Inflammatory macrophage treated with lipopolysaccharide for 1 hour (primary cell): ENCODE data around the gene LBP.
A peak's percentile ranks its signal among the peaks of the same experiment; 100 is the strongest.
"Not testable (repeated sequence)": the region's sequence is repeated elsewhere in the genome, so short reads cannot be mapped to it uniquely, and the experiment has no call there.

Experiments
- DNase-seq, 2 donors: peaks; one replicate each; pipeline ENCODE4 v3.0.0-alpha.2; 2020 to 2022

The LBP gene, protein sequence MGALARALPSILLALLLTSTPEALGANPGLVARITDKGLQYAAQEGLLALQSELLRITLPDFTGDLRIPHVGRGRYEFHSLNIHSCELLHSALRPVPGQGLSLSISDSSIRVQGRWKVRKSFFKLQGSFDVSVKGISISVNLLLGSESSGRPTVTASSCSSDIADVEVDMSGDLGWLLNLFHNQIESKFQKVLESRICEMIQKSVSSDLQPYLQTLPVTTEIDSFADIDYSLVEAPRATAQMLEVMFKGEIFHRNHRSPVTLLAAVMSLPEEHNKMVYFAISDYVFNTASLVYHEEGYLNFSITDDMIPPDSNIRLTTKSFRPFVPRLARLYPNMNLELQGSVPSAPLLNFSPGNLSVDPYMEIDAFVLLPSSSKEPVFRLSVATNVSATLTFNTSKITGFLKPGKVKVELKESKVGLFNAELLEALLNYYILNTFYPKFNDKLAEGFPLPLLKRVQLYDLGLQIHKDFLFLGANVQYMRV

DNA sequence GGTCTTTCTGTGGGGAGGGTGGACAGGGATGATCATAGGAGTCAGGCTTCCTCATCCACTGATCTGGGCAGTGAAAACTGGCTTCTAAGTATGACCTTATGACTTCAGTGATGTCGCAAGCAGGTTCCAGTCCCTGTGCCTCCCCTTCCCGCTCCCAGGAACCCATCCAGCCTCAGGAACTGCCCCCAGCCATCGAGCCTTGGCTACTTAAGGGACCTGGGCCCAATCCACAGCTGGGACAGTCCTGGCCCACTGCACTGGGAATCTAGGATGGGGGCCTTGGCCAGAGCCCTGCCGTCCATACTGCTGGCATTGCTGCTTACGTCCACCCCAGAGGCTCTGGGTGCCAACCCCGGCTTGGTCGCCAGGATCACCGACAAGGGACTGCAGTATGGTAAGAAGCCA lies at the start of gene LBP:
TSS of gene LBP (plus strand) at position 236 of the 405 bp plus-strand sequence. CDS start at position 271, 35 bp downstream.
- no peak for DNase-seq

DNA sequence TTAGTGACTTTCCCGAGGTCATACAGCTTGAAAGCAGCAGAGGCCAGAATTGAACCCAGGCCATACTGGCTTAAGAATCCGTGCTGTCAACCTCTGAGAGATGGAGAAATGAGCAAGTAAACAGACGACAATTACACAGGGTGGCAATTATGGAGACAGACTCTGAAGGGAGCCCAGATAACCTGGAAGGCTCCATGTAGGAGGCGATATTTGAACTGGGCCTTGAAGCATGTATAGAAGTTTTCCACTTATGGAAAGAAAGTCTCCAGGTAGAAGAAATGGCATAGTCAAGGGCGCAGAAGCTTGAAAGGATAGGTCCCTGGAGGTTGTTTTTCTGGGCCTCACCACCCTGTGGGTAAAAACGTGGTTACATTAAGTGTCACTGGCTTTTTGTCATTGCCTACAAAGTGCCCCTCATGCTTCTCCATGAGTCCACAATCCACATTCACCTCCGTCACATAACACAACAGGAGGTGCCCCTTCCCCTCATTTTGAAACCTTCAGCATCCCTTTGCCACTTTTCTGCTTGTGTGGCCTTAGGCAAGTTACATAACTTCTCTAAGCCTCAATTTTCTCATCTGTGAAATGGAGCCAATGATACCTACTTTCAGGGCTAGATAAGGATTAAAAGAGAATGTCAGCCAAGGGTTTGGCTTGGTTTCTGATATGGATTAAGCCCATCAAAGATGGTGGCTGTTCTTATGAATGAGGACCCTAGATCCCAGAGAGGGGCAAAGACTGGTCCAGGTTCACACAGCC lies 48.2 kb upstream of the LBP start:
- no peak for DNase-seq

DNA sequence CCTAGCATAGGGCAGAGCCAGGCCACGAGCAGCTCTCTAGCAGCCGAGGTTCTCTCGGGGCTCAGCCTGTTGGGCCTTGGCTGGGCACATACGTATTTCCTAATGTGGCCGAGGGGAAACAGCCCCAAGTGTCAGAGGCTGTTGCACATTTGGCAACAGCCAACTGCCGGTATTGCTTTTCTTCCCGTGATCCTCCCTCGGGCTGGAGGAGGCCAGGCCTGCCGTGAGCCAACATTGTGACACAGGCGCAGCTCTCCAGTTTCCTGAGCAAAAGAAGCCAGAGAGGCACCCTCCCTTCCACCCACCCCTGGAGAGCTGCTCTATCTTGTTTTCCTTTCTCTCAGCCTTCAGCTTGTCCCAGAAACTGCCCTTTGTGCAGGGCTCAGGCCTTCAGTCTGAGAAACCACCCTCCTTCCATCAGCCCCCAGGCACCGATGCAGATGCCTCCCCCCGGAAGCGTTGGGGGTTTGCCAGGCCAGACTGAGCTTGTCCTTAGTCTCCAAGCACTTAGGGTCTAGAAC lies 47.5 kb upstream of the LBP start:
- peak; percentile 81 to 90 for DNase-seq

DNA sequence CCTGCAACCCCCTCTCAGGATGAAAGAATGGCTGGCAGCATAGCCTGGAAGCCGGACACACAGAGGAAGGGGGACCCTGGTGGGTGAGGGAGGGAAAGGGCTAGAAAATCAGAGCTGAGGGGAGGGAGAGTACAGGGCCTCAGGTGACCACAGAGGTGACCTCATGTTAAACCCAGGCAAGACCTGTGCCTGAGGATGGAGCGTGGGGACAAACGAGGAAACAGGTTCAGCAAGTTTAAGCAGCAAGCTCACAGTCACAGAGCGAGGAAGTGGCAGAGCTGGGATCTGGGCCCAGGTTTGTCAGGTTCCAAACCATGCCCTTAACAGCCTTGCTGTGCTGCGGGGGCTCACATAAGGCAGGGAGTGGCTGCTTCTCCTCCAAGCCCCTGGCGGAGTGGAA lies 46.3 kb upstream of the LBP start:
- no peak for DNase-seq

DNA sequence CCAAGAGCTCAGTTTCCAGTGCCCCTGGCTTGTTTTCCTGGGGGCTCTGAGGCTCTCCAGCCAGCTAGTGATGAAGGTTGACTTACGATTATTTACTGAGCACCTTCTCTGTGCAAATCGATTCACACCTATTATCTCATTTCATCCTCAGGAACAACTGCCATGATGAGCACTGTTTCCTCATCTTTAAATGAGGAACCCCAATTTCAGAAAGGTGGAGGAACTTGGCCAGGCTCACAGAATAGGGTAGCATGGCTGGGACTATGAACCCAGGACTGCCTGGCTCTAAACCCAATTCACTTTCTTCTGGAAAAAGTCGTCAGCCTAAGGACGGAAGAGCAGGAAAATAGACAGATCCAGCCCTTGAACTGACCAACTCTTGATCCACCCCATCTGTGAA lies 45.8 kb upstream of the LBP start:
- DNase-seq, result no peak

DNA sequence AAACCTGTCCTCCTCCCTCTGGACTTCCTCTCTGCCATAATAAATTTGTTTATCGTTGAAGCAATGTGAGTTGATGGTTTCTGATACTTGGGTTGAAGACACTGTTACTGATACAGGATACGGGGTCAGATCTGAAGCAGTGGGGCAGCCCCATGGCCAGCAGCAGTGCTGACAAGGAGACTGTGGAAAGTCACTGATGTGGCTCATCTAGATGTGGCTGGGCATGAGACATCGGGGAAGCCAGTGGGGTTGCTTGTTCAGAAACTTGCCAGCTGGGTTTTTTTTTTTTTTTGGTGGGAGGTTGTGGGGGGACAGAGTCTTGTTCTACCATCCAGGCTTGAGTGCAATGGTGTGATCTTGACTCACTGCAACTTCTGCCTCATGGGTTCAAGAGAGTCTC lies 45.0 kb upstream of the LBP start:
- DNase-seq, result peak in 1 of 2 donors; percentile 44

DNA sequence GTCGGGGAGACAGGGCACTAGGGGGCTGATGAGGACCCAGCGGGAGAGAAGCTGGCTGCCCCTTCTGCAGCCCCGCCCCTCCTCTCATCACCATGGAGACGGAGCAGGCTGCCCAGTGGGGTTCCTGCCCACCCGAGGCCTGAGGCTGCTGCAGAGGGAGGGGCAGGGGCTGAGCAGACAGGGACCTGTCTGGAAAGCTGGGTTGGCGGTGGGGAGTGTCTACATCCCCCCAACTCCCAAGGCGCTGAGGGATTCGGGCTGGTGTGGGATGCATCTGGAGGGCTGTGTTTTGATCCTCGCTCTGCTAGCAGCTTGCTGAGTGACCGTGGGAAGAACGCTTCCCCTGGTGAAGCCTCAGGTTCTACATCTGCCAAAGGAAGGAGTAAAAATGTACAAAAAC lies 43.5 kb upstream of the LBP start:
- DNase-seq, result no peak

DNA sequence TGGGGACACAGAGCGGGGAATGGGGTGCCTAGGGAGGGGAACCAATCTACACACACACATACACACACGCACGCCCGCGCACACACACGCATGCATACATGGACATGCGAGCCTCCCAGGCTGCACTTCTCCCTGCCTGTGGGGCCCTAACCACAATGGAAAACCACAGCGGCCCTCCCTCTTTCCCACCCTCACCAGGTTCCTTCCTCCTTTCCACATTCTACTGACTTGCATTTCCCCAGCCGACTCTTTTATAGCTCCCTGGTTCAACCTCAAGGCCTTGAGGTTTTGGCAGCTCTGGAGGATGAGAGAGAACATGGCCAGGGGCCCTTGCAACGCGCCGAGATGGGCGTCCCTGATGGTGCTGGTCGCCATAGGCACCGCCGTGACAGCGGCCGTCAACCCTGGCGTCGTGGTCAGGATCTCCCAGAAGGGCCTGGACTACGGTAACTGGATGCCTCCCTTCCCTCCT lies 42.3 kb upstream of the LBP start, which contains the start of gene BPI:
TSS of gene BPI (plus strand) at position 249 of the 472 bp plus-strand sequence. CDS start at position 317, 68 bp downstream.
- DNase-seq, result peak; percentile 65 to 79

DNA sequence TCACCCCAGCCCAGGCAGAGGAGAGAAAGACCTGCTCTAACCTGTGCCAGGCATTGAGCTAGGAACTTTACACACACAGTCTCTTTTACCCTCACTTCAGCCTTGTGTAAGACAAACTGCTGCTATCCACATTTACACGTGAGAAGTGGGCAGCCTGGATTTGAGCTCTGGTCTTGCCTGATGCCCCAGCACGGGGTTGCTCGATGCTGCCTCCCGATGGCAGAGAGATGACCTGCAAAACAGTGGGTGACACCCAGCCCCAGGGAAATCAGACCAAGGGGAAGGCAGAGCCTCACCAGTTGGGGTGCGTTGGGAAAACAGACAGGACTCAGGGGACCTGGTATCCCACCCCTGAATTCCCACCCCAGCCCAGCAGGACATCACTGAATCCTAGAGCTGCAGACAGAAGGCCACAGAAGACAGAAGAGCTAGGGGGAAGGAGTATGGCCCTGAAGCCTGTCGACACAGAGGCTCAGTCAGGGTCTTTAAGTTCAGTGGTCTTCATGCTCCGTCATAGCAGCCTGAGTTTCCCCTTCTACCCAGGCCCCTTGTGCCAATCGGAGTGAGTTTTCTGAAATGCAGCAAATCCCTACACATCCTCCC lies 41.3 kb upstream of the LBP start:
- peak; percentile 63 to 82 for DNase-seq

DNA sequence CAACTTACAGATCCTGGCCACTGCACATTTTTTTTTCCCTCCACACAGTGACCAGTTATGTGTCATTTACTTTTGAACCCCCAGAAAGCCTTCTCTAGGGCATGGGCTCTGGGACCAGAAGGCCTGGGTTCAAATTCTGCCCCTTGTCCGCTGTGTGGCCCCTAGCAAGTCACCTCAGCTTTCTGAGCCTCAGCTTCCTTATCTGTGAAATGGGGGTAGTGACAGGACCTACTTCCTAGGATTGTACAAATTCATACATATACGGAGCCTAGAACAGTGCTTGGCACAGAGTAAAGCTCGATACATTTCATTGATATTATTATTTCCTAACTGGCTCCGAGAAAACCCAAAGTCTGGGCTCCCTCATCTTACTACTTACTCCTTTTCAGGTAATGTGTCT lies 40.7 kb upstream of the LBP start:
- DNase-seq, result no peak

DNA sequence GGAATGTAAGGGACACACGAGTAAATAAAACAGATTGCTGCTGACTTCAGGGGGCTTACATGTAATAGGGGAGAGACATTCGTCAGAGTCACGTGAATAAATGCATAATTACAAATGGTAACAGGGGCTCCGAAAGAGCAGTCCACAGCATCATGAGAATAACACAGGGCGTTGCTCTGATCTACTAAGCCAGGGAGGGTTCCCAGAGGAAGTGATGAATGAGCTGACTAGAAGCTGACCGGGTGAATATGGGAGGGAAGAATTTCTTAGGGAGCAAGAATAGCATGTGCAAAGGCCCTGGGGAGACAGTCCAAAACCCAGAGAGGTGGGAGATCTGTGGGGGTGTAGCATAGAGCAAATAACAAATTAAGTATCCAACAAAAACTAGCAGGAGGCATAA lies 39.9 kb upstream of the LBP start:
- DNase-seq, result no peak

DNA sequence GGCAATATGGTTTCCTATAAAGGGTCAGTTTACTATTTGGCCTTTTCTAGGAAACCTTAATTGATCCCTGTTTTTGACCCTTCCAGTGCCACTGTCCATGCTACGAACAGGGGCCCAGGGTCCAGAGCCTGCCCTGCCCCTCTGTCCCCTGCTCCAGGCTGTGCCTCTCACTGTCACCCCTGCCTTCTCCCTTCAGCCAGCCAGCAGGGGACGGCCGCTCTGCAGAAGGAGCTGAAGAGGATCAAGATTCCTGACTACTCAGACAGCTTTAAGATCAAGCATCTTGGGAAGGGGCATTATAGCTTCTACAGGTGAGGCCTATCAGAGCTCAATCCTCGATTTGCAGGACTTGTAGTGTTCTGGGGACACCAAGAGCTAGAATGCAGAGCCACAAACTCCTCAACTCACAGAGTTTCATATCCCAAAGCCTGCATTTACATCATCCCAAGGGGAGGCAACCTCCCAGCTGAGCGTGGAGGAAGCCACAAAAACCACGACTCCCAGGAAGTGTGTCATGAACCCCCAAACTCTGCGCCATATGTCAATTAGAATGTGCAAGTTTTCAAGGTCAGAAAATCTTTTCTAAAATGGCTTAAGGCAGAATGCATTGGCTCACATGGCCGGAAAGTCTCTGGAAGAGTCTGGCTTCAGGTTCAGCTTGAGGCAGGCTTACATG lies 38.8 kb upstream of the LBP start:
- peak; percentile 47 to 66 for DNase-seq

DNA sequence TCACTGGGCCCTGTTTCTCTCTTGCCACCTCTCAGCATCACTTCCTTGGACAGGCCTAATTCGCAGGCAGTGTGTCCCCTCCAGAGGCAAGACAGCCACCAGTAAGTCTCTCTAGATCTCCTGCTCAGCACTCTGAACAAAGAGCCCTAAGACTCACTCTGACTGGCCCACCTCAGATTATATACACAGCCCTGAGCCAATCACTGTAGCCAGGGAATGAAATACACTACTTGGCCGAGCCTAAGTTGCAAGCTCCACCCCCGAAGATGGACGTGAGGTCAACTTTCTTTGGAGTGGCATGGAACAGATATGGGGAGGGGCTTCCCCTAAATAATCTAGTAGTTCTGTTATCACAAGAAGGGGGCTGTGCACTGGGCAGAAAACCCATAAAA lies 38.2 kb upstream of the LBP start:
- DNase-seq, result no peak

DNA sequence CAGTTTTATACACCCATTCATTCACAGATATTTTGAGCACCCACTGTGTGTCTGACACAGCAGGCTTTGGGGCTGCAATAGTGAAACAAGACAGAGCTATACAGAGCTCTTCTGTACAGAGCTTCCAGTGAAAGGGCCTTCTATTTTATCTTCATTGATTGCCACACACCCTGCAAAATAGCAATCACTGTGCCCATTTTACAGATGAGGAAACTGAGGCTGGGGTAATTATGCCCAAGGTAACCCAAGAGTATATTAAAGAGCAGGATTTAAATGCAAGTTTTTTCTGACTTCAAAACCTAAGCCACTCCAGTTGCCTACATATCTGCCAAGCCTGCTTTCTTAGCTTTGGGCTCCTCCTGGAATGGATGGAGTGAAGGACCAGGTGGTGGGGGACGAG lies 37.8 kb upstream of the LBP start:
- DNase-seq, result no peak

DNA sequence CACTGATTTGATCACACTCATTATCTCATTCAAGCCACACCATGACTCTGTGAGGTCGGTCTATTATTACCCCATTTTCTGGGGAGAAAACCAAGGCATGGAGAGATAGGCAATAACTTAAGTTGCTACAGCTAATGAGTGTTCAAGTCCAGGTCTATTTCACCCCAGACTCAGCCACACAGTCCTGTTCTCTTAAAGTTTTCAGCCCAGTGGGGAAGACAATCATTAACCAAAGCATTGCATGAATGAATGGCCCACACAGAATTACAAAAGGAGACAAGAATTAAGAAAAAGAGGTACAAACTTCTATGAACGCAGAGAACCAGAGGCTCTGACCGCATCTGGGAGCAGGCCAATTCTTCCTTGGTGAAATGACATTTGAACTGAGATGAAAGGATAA lies 35.2 kb upstream of the LBP start:
- no peak for DNase-seq

DNA sequence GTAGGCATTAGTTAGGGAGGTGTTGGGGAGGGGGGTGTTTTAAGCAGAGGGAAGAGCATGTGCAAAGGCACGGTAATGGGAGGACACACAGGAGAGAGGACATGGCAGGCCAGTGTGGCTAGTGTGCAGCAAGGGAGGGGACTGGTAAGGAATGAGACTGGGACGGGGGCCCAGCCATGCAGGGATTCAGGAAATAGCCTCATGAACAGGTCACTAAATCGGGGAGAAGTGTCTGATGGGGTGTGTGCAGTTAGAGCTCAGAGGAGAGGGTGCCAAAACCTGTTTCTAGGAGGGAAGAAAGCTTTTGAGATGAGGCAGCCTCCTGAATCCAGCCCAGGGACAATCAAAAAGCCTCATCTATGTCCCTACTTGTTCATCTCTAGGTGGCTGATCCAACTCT lies 34.8 kb upstream of the LBP start:
- DNase-seq, result no peak

DNA sequence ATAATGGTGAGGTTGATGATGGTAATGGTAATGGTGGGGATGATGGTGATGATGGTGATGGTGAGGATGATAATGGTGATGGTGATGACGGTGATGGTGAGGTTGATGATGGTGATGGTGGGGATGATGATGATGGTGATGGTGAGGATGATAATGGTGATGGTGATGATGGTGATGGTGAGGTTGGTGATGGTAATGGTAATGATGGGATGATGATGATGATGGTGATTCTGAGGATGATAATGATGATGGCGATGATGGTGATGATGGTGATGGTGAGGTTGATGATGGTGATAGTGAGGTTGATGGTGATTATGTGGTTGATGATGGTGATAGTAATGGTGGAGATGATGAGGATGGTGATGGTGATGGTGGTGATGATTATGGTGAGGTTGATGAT lies 32.6 kb upstream of the LBP start:
- DNase-seq, result no peak

DNA sequence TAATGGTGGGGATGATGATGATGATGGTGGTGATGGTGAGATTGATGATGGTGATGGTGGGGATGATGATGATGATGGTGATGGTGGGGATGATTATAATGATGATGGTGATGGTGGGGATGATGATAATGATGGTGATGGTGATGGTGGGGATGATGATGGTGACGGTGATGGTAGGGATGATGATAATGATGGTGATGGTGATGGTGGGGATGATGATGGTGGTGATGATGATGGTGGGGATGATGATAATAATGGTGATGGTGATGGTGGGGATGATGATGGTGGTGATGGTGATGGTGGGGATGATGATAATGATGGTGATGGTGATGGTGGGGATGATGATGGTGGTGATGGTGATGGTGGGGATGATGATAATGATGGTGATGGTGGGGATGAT lies 31.9 kb upstream of the LBP start:
- not testable (repeated sequence) for DNase-seq

DNA sequence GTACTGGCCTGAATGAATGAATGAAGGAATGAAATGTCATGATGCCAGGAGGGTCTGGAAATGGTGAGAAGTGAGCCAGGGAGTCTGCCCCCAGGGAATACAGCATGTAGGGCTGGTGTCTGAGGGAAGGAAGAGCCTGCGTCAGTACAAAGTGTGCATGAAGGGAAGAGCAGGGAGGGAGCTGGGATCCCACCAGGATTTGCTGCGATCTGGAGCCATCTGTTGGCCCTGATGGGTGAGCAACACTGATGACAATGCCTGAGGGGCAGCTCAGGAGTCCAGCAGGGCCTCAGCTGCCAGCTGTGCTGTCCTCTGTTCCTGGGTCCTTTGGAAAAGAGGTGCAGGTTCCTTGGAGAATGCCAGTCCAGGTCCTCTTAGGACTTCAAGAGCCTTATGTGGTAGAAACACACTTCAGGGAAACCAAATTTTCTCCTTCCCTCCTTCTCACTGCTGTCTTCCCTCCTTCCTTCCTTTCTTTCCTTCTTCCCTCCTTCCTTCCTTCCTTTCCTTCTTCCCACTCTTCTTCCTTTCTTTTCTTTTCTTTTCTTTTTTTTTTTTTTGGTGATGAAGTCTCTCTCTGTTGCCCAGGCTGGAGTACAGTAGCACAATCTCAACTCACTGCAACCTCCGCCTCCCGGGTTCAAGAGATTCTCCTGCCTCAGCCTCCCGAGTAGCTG lies 30.9 kb upstream of the LBP start:
- DNase-seq, result no peak

DNA sequence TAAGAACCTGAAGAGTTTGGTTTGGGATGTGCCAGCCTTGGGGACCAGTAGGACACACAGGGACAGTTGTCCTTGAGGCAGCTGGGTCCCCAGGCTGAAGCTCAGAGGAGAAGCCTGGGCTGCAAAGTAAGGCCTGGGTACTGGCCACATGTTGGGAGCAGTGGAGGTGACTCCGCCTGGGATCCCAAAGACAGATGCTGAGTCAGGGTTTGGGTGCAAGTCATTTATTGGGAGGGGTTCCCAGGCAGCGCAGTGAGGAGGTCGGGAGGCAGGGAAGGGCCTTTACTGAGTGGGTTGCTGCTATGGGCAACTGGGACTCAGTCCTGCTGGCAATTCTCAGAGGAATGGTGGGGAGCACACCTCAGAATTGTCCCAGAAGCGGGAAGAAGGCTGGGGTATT lies 29.9 kb upstream of the LBP start:
- DNase-seq, result no peak

DNA sequence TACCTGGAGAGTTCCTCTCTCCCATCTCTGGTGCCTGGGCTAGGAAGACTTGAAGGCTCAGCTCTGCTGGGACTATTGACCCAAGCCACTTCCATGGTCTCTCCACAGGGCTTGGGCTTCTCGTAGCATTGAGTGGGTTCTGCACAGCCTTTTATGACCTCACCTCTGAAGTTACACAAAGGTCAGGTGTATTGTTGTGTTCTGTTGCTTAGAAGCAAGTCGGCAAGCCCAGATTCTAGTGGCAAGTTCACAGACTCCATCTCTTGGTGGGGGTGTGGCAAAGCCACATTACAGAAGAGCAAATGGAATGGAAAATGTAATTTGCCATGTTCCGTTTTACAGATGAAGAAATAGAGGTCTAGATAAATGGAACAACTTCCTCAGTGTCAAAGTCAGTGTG lies 28.9 kb upstream of the LBP start:
- no peak for DNase-seq

DNA sequence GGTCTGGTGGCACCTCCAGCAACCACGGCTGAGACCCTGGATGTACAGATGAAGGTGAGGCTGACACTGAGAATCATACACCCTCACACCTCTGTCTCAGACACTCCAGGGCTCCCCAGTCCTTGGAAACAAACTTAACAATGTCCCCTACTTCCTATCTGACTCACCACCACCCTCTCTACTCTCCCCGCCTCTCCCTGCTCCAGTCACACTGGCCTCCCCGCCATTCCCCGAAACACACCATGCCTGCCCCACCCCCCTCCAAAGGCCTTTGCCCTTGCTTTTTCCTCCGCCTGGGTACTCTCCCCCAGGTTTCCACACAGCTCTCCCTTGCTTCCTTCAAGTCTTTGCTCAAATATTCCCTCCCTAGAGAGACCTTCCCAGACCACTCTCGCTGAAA lies 26.1 kb upstream of the LBP start:
- DNase-seq, result peak in 1 of 2 donors; percentile 28
